SK-N-DZ (cell line): Measurements from ENCODE around the gene TTLL9. TPM values are rescaled to one million over a fixed set of nuclear protein-coding genes. Genes with fewer than 3 reads are reported as not detected.
A peak's percentile ranks its signal among the peaks of the same experiment; 100 is the strongest.
"Not testable (repeated sequence)": the region's sequence is repeated elsewhere in the genome, so short reads cannot be mapped to it uniquely, and the experiment has no call there.

Experiments used
- DNase-seq: peaks from one replicate; pipeline ENCODE4 v3.0.0-alpha.2; 2015; ENCODE audit warnings: low spot score
- polyA plus RNA-seq, 2 experiments: library from polyadenylated mRNA; depleted of rRNA; stranded (reverse); fragments of >200 nt; gene quantifications; 2 replicates each; pipeline ENCODE4 v1.2.3, GENCODE V29; 2014

Gene TTLL9, protein sequence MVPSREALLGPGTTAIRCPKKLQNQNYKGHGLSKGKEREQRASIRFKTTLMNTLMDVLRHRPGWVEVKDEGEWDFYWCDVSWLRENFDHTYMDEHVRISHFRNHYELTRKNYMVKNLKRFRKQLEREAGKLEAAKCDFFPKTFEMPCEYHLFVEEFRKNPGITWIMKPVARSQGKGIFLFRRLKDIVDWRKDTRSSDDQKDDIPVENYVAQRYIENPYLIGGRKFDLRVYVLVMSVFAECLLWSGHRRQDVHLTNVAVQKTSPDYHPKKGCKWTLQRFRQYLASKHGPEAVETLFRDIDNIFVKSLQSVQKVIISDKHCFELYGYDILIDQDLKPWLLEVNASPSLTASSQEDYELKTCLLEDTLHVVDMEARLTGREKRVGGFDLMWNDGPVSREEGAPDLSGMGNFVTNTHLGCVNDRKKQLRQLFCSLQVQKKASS
- not detected in 2 replicates for polyA plus RNA-seq (2014; cell fraction: cytosol; rRNA removed)
- 0.28 TPM in 1 of 2 replicates, not detected in the other for polyA plus RNA-seq (2014; cell fraction: nucleus; rRNA removed)

DNA sequence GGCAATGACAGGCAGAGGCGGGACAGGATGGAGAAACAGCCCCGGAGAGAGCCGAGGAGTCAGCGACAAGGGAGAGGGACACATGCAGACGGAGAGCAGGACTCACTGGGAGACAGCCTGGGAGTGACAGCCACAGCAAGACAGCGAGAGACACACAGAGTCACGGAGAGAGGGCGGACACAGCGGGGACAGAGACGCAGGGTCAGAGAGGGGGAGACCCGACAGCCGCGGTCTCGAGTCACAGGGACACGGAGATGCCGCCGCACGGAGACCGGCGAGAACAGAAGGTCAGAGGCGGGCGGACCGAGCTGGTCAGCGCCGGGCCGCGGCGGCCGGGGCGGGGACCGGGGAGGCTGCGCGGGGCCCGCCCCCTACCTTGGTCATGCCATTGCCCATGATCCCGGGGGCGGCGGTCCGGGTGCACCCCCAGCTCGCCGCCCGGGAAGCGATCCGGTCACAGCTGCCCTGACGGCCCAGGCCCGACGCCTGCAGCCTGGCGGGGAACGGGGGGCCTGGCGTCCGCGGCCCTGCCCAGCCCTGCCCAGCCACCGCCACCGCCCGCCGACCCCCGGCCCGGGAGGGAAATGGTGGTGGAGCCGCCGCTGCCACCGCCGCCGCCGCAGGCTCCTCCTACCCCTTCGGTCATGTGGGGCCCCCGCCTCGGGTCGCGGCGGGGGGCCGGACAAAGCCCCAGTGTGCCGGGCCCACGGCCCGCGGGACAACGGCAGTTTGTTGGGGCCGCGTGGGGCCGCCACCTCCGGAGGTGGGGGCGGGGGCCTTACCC, at the start of gene TTLL9, which contains the start of gene DUSP15:
TTLL9 (plus strand) TSS at position 693 of the 784 bp plus-strand sequence. CDS start 493 bp downstream, outside the sequence.
DUSP15 (minus strand) TSS at position 586 of the 784 bp plus-strand sequence; CDS start at position 396, 190 bp downstream.
- no peak for DNase-seq

DNA sequence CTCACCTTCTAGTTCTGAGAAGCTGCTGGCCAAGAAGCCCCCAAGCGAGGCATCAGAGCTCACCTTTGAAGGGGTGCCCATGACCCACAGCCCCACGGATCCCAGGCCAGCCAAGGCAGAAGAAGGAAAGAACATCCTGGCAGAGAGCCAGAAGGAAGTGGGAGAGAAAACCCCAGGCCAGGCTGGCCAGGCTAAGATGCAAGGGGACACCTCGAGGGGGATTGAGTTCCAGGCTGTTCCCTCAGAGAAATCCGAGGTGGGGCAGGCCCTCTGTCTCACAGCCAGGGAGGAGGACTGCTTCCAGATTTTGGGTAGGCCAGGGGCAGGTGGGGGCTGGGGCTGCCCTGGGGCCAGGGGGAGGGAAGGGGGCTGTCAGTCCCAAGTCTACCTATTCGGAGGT, 49.0 kb upstream of the TTLL9 start:
- no peak for DNase-seq

DNA sequence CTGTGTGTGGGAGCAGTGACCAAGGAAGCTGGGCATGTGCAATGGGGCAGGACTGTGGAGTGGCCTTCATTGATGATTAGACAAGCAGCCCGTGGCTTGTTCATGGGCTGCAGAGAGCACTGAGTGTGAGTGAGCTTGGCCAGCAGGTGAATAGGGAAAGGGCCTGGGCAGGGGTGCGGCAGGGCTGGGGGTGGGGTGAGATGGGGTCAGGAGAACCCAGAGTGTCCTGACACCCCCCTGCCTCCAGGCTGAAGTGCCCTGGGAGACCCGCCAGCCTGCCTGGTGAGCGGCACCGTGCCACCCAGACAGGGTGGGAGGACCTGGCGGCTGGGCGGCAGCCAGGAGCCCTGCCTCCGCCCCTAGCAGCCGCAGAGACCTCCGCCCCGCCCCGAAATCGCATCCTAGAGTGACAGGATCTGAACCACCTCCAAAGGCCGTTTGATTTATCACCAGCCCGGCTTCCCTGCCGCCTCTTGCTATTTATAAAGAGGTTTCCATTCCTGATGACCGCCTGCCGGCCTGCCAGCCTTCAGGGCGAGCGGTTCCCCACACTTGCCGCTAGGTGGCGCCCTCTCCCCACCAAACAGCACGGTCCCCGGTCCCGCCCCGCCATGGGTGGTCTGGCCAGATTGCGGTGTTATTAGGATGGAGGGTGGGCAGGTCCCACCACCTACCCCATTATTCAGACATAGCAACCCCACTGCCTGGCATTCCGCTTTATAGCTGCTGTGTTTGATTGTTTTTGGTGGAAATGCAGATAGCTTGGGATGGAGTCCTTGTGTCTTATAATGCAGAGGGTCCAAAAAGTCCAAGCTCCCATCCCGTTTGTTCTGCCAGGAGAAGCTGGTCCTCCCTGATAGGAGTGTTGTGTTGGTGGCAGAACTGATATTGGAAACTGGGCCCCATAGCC, 47.8 kb upstream of the TTLL9 start:
- peak; percentile 67 for DNase-seq

DNA sequence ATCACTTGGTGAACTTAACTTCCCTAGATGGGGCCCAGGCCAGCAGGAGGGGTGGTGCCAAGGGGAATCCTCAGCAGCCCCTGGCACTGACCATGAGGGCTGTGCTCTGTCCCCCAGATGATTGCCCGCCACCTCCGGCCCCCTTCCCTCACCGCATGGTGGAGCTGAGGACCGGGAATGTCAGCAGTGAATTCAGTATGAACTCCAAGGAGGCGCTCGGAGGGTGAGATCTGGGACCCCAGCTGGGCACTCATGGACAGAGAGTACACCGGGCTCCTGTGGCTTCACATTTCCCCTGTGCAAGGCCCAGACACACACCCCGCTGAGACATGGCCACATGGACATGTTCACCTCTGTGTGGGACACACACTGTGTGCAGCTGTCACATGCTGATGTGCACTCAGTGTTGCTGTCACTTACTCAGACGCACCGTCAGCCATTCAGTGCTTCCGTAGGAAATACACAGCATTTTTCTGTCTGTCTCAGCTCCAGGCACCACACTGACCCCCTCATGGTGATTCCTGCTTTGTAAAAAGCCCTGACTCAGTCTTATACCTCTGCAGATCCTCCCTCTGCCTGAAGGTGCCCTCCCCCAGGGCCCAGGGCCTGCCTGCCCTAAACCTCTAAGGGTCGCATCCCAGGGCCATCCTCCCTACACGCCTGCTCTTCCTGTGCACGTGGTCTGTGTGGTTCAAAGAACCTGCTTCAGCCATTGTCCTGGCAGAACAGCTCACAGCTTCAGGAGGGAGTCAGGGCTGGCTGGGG, 46.9 kb upstream of the TTLL9 start:
- no peak for DNase-seq

DNA sequence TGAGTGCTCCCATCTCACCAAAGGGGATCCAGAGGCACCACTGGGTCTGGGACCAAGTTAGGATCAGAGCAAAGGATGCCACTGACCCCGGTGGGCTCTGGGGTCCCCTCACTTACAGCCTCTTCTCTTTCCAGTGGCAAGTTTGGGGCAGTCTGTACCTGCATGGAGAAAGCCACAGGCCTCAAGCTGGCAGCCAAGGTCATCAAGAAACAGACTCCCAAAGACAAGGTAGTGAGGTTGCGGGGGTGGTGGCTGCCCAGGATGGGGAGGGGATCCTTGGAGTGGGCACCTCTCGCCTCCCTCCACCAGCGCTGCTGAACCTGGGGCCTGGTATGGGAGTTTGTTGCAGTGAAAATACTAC, 46.3 kb upstream of the TTLL9 start:
- no peak for DNase-seq

DNA sequence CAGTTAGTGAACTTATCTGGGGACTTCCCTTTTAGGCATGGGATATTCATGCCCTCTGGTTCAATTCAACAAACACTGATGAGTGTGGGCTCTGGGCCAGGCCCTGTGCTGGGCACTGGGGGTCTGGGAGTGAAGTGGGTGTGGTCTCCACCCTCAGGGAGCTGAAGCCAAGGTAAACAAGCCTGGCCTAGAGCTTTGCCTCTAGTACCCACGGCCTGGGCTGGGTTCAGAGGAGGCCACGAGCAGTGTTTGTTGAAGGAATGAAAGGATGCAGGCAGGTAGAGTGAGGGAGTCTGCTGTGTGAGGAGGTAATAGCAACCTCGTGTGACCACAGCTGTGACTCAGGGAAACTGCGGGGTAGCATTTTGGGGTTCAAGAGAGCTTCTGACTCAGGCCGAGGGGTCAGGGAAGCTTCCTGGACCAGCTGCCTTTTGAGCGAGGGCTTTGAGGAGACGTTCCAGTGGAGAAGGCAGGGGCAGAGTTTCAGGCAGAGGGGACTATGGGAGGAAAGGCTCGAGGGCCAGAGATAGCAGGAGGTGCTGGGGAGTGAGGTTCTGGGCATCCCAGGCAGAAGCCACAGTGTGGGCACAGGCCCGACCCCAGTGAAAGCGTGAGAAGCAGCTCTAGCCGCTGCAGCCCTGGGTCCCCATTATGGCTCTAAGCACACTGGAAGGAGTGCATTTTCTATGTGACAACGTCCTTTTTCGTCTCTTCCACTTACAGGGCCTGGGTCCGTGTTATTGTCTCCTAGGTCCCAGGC, 45.7 kb upstream of the TTLL9 start:
- no peak for DNase-seq

DNA sequence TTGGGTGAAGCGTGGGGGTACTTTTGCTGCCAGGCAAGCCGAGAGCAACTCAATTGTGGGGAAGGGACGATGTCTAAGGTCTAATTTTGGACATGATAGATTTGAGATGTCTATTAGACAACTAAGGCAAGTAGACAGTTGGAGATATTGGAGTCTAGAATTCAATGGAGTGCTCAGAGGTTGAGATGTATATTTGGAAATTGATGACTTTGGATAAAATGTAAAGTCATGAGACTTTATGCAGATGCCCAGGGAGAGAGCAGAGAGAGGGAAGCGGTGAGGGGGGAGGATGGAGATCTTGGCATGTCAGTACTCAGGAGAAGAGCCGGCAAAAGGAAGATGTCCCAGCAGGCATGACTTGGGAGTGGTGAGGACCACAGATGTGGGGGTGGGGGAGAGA, 44.4 kb upstream of the TTLL9 start:
- DNase-seq: no peak

DNA sequence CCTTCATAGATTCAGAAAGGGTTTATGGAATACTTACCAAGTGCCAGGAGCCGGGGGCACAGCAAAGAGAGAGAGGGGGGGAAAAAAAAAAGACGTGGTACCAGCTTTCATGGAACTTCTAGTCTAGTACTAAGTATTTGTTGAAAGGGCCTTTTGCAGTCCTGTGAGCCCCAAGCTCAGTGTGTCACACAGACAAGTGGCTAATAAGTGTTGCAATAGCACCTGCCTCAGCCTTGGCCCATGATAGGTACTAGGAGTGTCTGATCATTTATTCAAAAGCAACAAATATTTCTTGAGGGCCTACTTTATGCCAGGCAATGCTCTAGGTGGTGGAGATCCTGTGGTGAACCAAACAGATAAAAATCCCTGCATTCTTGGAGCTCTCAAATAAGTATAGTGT, 43.4 kb upstream of the TTLL9 start:
- no peak for DNase-seq

DNA sequence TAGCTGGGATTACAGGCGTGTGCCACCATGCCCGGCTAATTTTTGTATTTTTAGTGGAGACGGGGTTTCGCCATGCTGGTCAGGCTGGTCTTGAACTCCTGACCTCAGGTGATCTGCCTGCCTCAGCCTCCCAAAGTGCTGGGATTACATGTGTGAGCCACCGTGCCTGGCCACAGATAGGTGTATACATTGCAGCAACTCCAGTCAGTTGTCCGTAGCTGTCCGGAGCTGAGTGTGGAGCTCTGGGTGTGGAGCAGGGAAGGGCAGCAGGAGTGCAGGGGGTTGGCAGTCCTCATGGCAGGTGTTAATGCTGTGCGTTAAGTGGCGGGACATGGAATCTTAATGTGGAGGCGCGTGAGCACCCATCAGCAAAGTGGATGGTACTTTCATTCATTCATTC, 42.4 kb upstream of the TTLL9 start:
- not testable (repeated sequence) for DNase-seq

DNA sequence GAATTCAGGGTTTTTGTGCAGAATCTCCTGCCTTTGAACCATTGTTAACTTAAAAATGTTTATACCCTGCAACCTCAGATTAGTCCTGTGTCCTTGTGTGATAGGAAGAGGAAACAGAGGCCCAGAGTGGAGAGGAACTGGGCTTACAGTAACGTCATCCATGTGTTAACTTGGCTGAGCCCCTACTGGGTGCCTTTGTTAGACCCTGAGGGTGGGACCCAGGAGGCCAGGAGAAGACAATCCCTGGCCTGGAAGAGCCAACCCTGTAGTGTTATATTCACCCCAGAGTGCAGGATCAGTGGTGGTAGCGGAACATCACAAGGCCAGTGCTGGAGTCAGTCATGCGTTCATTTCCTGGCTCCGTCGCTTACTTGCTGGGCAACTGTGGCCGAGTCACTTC, 40.7 kb upstream of the TTLL9 start:
- DNase-seq: no peak

DNA sequence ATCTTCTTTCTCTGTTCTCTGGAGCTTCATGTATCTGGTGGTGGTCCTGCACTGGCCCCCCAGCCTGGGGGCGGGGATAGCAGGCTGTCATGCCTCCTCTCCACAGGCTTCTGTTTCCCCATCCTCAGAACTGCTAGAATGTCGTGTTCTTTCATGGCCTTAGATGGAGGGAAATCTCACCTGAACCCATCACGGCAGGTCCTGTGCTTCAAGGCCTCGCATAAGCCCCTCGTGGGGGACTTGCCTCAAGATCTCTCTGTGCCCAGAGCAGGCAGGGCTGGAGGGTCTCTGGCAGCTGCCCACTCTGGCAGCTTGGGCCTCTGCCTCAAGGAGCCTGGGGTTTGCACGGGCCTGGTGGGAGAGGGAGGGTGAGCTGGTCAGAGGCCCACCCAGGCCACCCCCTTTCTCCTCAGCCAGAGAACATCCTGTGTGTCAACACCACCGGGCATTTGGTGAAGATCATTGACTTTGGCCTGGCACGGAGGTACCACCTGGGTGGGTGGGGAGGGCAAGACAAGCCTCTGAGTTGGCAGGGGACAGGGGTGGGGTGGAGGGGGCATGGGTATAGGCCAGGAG, 39.9 kb upstream of the TTLL9 start:
- no peak for DNase-seq

DNA sequence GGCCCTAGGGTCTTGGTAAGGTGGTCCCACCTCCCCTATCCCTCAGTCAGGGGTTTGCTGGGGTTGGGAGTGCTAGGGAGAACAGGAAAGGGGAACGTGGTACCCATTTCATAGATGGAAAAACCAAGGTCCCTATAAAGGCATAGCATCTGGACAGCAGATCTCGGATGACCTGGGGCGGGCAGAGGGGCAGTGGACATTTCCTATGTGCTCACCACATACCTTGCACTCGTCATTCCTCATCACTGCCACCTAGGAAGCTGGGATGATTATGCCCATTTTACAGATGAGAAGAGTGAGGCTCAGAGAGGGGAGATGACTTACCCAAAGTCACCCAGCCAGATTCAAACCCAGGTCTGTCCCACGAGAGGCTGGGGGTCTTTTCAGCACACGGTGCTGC, 39.2 kb upstream of the TTLL9 start:
- DNase-seq: no peak

DNA sequence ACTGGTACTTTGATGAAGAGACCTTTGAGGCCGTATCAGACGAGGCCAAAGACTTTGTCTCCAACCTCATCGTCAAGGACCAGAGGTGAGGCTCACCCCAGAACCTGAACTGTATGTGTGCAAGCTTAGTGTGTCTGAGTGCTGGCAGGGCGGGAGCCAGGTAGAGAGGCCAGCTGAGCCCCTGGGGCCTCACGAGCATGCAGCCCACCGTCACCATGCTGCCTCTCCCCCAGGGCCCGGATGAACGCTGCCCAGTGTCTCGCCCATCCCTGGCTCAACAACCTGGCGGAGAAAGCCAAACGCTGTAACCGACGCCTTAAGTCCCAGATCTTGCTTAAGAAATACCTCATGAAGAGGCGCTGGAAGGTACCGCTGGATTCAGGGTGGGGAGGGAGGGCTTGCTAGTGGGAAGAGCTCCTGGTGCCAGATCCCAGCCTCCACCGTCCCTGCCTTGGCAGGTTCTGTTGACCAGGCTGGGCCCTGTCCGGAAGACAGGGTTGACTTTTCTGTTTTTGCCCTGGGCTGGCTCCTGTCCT, 38.6 kb upstream of the TTLL9 start:
- no peak for DNase-seq

DNA sequence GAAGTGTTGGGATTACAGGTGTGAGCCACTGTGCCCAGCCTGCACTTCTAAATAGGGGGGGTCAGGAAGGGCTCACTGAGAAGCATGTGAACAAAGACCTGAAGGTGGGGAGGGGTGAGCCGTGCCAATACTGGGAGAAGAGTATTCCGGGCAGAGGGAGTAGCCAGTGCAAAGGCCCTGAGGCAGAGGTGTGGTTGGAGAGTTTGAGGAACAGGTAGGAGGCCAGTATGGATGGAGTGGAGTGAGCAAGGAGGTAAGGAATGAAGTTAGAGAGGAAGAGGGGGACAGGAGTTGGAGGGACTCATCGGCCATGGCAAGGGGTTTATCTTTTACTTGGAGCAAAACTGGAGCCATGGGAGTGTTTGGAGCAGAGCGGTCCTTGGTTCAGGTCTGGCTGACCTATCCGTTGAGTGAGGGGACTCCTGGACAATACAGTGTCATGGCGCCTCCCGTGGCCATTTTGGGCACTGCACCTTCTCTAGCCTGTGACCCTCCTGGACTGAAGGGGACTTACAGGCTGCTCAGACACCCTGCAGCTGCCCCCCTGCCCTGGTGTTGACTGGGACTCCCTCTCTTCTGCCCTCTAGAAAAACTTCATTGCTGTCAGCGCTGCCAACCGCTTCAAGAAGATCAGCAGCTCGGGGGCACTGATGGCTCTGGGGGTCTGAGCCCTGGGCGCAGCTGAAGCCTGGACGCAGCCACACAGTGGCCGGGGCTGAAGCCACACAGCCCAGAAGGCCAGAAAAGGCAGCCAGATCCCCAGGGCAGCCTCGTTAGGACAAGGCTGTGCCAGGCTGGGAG, 37.1 kb upstream of the TTLL9 start:
- peak; percentile 77 for DNase-seq

DNA sequence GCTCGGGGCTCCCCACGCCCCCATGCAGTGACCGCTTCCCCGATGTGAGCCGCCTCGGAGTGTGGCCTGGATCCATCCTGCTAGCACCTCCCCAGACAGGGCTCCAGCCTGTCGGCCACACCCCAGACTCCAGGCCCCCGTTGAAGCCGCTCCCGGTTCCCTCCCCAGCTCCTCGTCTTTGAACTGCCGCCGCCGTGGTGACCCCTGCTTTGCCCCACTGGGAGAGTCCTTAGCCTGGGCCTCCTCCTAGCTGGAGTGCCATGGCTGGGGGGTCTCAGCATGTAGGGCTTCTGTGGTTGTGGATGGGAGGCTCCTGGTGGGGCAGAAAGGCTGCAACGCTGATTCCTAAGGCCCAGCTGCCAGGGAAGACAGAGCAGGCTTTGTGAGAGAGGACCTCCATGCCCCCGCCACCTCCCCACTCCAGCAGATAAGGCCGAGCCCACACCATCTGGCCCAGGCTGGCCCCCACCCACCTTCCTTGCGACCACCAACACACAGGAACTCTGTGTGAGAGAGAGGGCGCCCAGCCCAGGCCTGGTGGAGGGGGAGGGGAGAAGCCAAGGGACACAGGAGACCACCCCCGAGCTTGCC, 36.4 kb upstream of the TTLL9 start:
- no peak for DNase-seq

DNA sequence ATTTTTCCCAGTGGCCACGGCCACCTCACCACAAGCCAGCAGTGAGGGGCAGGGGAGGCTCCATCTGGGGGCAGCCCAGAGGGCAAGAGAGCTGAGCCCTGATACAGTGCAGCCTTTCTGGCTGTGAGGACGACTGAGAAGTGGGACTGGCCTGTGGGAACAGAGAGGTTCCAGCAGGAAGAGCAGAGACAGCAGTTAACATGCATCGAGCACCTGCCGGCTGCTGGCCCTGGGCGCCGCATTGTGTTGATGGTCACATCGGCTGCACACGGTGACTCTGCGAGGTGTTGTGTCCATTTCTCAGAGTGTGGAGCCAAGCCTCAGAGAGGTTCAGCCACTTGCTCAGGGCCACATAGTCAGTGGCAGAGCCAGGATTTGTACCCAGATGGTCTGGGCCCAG, 34.9 kb upstream of the TTLL9 start:
- DNase-seq: no peak

DNA sequence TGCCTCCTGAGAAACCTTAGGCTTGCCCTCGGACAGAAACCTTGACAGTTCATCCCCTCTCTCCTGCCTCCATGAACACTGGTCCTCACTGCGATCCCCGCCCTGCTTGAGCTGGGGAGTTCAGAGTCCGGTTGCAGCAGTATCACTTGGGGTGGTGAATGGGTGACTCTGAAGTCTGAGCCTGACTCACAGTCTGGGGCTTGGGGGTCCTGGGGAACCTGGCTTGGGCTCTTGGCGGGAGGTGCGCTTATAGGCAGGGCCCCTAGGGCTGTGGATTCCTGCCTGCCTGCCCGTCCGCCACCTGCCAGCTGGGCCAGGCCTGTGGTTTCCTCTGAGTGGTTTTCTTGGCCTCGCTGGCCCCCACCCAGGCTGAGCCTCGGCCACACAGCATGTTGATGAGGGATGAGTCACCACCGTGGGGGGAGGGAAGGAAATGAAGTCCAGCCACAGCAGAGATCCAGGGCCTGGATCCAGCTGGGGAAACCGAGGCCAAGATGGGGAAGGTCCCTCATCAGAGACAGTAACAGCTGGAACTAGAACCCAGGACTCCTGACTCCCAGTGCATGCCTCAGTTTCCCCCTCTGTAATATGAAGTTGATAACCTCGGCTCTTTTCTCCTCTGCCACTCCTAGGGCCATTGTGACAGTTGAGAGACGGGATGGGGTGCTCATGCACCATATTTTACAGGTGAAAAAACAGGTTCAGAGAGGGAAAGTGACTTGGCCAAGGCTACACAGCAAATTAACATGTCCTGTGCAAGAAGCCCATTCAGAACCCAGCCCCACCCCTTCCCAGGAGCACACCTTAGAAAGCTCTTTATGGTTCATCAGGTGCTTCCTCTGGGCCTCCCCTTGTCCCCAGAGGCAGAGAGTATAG, 34.2 kb upstream of the TTLL9 start:
- DNase-seq: no peak
